K562 (cell line): ENCODE results near the gene FTH1.

Experiments used
- CTCF ChIP-seq, 3 experiments: IDR thresholded peaks in 2 of 3; conservative IDR thresholded peaks in 1 of 3; 2 replicates each; pipeline ENCODE4 v1.5.1; 2011 to 2012; ENCODE audit warnings: low read length in 3 of 3, mild to moderate bottlenecking in 3 of 3, control low read depth in 2 of 3, improper control_type of control experiment in 1 of 3, inconsistent platforms in 1 of 3, low read depth in 1 of 3, mixed read lengths in 1 of 3, moderate library complexity in 1 of 3; ENCODE audit not compliant: insufficient read depth in 2 of 3
- ETS1 ChIP-seq: conservative IDR thresholded peaks from 2 replicates; pipeline ENCODE4 v1.6.1; 2011; ENCODE audit warnings: low read depth, mild to moderate bottlenecking, low read length; ENCODE audit not compliant: control insufficient read depth
- EZH2 ChIP-seq: IDR thresholded peaks from 2 replicates; pipeline ENCODE4 v1.6.1; 2012; ENCODE audit warnings: low read depth, mild to moderate bottlenecking, inconsistent platforms, low read length, borderline replicate concordance
- HINFP ChIP-seq: fragments of 450-650 bp; conservative IDR thresholded peaks from 2 replicates; pipeline ENCODE4 v1.6.1; 2016; ENCODE audit warnings: missing genetic modification characterization, low read depth, mild to moderate bottlenecking, control low read depth, missing compliant biosample characterization

DNA sequence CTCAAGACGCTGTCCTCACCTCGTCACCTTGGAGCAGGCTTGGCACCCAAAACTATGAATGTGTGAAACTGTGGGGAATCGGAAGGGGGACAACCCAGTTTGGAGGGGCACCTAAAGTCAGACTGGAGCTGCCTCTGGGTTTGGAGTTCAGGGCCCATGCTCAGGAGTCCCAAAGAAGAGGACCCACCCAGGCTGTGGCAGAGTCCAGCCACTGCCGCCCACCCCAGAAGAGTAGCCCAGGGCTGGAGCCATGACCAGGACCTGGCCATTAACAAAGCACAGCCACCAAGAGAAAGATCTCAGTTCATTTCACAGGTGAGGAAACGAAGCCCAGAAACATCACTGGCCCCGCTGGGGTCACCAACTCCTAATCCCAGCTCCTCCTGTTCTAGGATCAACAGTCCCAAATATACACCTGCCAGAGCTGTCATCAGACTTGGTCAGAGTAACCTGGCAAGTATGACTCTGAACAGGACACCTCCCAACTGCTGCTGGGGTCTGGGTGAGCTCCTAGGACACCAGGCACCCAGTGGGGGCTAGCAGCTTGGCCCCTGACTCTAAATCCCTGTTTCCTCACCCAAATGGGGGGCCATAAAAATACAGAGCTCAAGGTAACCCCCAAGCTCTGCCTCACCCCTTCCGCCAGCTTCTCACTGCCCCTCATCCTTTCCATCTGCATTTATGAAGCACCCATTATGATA, 52.8 kb downstream of the FTH1 start:
- TF ChIP-seq EZH2 (no peak), HINFP (tag) (no peak), ETS1 (no peak), CTCF (IDR thresholded peaks at IDR 0.05 in 2 of 3, conservative IDR thresholded peaks at IDR 0.05 in 1 of 3; ENCODE audit: insufficient read depth in 2 of 3, low read depth in 1 of 3, low read length in 3 of 3) (no peak)
